Body of pancreas (tissue), 4 donors: ENCODE results near the gene ANO10.

Experiments
- POLR2A ChIP-seq, 3 donors: fragments of 450-650 bp; IDR thresholded peaks; one replicate each; pipeline ENCODE4 v1.6.1; 2016; ENCODE audit warnings: antibody characterized with exemption in 3 of 3, mild to moderate bottlenecking in 2 of 3
- TF ChIP-seq, protein P1 (sequence below), 7 experiments: fragments of 450-650 bp in 4 of 7; fragments of 200-600 bp in 3 of 7; sonication (generic) in 3 of 7; IDR thresholded peaks; one replicate each; pipeline ENCODE4 v1.5.1; 2016 to 2019; ENCODE audit warnings: antibody characterized with exemption in 7 of 7

- TF ChIP-seq, protein P1, sequence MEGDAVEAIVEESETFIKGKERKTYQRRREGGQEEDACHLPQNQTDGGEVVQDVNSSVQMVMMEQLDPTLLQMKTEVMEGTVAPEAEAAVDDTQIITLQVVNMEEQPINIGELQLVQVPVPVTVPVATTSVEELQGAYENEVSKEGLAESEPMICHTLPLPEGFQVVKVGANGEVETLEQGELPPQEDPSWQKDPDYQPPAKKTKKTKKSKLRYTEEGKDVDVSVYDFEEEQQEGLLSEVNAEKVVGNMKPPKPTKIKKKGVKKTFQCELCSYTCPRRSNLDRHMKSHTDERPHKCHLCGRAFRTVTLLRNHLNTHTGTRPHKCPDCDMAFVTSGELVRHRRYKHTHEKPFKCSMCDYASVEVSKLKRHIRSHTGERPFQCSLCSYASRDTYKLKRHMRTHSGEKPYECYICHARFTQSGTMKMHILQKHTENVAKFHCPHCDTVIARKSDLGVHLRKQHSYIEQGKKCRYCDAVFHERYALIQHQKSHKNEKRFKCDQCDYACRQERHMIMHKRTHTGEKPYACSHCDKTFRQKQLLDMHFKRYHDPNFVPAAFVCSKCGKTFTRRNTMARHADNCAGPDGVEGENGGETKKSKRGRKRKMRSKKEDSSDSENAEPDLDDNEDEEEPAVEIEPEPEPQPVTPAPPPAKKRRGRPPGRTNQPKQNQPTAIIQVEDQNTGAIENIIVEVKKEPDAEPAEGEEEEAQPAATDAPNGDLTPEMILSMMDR (IDR thresholded peaks at IDR 0.05): no peak
- no peak for TF ChIP-seq POLR2A (IDR thresholded peaks at IDR 0.05)
Measured at GRCh38 chr3:43365601-43366305, 256.1 kb downstream of the ANO10 start.
